GM23338 (cell line): Measurements from ENCODE around the gene SPTA1. TPM values are rescaled to one million over a fixed set of nuclear protein-coding genes. Genes with fewer than 3 reads are reported as not detected.

ENCODE experiments used
- ATAC-seq: fragments of 200-7000 bp; cut with Tn5 transposase; 3 replicates; pipeline ENCODE4 v1.9.1; 2020
- DNase-seq: peaks from one replicate; pipeline ENCODE4 v3.0.0-alpha.2; 2015; ENCODE audit warnings: low spot score
- H2AFZ ChIP-seq: fragments of 200-600 bp; sonication (generic); 2 replicates; pipeline ENCODE4 v1.8.0; 2016; ENCODE audit warnings: antibody characterized with exemption, mild to moderate bottlenecking, moderate library complexity
- H3F3A ChIP-seq: fragments of 200-600 bp; sonication (generic); replicated peaks from 2 replicates; pipeline ENCODE4 v1.8.0; 2017; ENCODE audit warnings: antibody characterized with exemption, mixed run types, low read depth
- H3K27ac ChIP-seq: fragments of 200-600 bp; sonication (generic); 2 replicates; pipeline ENCODE4 v1.6.1; 2016; ENCODE audit warnings: low read depth
- H3K27me3 ChIP-seq: fragments of 200-600 bp; sonication (generic); 2 replicates; pipeline ENCODE4 v1.8.0; 2016; ENCODE audit warnings: mild to moderate bottlenecking, mixed run types, moderate library complexity; ENCODE audit not compliant: insufficient read depth
- H3K36me3 ChIP-seq: fragments of 200-600 bp; sonication (generic); 2 replicates; pipeline ENCODE4 v1.8.0; 2016; ENCODE audit warnings: mild to moderate bottlenecking; ENCODE audit not compliant: insufficient read depth
- H3K4me1 ChIP-seq: fragments of 200-600 bp; sonication (generic); 2 replicates; pipeline ENCODE4 v1.8.0; 2016; ENCODE audit warnings: mild to moderate bottlenecking, moderate library complexity; ENCODE audit not compliant: insufficient read depth
- H3K4me2 ChIP-seq: fragments of 200-600 bp; sonication (generic); 2 replicates; pipeline ENCODE4 v1.7.1; 2017; ENCODE audit warnings: mixed run types
- H3K4me3 ChIP-seq: fragments of 200-600 bp; sonication (generic); 2 replicates; pipeline ENCODE4 v1.6.1; 2016; ENCODE audit warnings: mixed run types
- H3K79me2 ChIP-seq: fragments of 200-600 bp; sonication (generic); replicated peaks from 2 replicates; pipeline ENCODE4 v1.8.0; 2017; ENCODE audit warnings: mild to moderate bottlenecking; ENCODE audit not compliant: insufficient read depth
- H3K9me2 ChIP-seq: fragments of 200-600 bp; sonication (generic); 2 replicates; pipeline ENCODE4 v1.8.0; 2017; ENCODE audit not compliant: insufficient read depth
- H4K20me1 ChIP-seq: fragments of 200-600 bp; sonication (generic); replicated peaks from 2 replicates; pipeline ENCODE4 v1.8.0; 2017; ENCODE audit warnings: mild to moderate bottlenecking; ENCODE audit not compliant: insufficient read depth
- H3K27ac Mint-ChIP-seq: 2 replicates; pipeline ENCODE4 v1.8.0; 2020; ENCODE audit warnings: inconsistent platforms, mild to moderate bottlenecking, moderate library complexity, mixed read lengths
- H3K27me3 Mint-ChIP-seq: 3 replicates; pipeline ENCODE4 v1.8.0; 2022; ENCODE audit warnings: low read depth, mild to moderate bottlenecking, moderate library complexity, mixed read lengths, inconsistent platforms; ENCODE audit not compliant: insufficient read depth, poor library complexity
- H3K36me3 Mint-ChIP-seq: 3 replicates; pipeline ENCODE4 v1.8.0; 2021; ENCODE audit warnings: low read depth, mild to moderate bottlenecking, inconsistent platforms, moderate library complexity, mixed read lengths
- H3K4me1 Mint-ChIP-seq: 3 replicates; pipeline ENCODE4 v1.8.0; 2020; ENCODE audit warnings: mild to moderate bottlenecking, inconsistent platforms, mixed read lengths
- H3K4me3 Mint-ChIP-seq: 3 replicates; pipeline ENCODE4 v1.8.0; 2021; ENCODE audit warnings: moderate library complexity, mild to moderate bottlenecking, inconsistent platforms, mixed read lengths
- H3K9me3 Mint-ChIP-seq: 3 replicates; pipeline ENCODE4 v1.8.0; 2020; ENCODE audit warnings: moderate library complexity, mild to moderate bottlenecking, inconsistent platforms, mixed read lengths
- CREB1 ChIP-seq: fragments of 250-450 bp; sonication (Bioruptor Pico); IDR thresholded peaks from 2 replicates; pipeline ENCODE4 v1.5.0; 2020; ENCODE audit warnings: low read depth, mild to moderate bottlenecking, moderate library complexity
- CTCF ChIP-seq, 2 experiments: fragments of 200-600 bp in 1 of 2; sonication (generic) in 1 of 2; conservative IDR thresholded peaks; 2 replicates each; pipeline versions ENCODE4 v1.5.1 to v1.6.1; 2016 to 2017; ENCODE audit warnings: antibody characterized with exemption in 2 of 2, low read depth in 2 of 2, mild to moderate bottlenecking in 2 of 2, moderate library complexity in 1 of 2
- ETS1 ChIP-seq: IDR thresholded peaks from 2 replicates; pipeline ENCODE4 v1.6.1; 2016; ENCODE audit warnings: antibody characterized with exemption
- EZH2 ChIP-seq: fragments of 200-600 bp; sonication (generic); IDR thresholded peaks from one replicate; pipeline ENCODE4 v1.8.0; 2017; ENCODE audit warnings: antibody characterized with exemption, mild to moderate bottlenecking, low read depth; ENCODE audit not compliant: unreplicated experiment
- EZH2phosphoT487 ChIP-seq: fragments of 200-600 bp; sonication (generic); IDR thresholded peaks from one replicate; pipeline ENCODE4 v1.8.1; 2018; ENCODE audit warnings: antibody characterized with exemption; ENCODE audit not compliant: unreplicated experiment
- JUNB ChIP-seq: IDR thresholded peaks from one replicate; pipeline ENCODE4 v1.6.1; 2016; ENCODE audit warnings: antibody characterized with exemption; ENCODE audit not compliant: unreplicated experiment
- NANOG ChIP-seq: IDR thresholded peaks from 2 replicates; pipeline ENCODE4 v1.6.1; 2016; ENCODE audit warnings: antibody characterized with exemption, borderline replicate concordance
- POLR2AphosphoS5 ChIP-seq: IDR thresholded peaks from 2 replicates; pipeline ENCODE4 v1.6.1; 2016; ENCODE audit warnings: antibody characterized with exemption, low read depth
- REST ChIP-seq: IDR thresholded peaks from one replicate; pipeline ENCODE4 v1.6.1; 2018; ENCODE audit warnings: antibody characterized with exemption; ENCODE audit not compliant: unreplicated experiment
- STAT1 ChIP-seq: IDR thresholded peaks from one replicate; pipeline ENCODE4 v1.6.1; 2016; ENCODE audit warnings: antibody characterized with exemption; ENCODE audit not compliant: unreplicated experiment
- ZNF114 ChIP-seq: fragments of 250-450 bp; sonication (Bioruptor Pico); IDR thresholded peaks from 2 replicates; pipeline ENCODE4 v1.5.0; 2020; ENCODE audit warnings: mild to moderate bottlenecking, moderate library complexity
- ZNF462 ChIP-seq: fragments of 250-450 bp; sonication (Bioruptor Pico); IDR thresholded peaks from 2 replicates; pipeline ENCODE4 v1.5.0; 2020; ENCODE audit warnings: mild to moderate bottlenecking, moderate library complexity
- polyA plus RNA-seq: library from polyadenylated mRNA; unstranded; fragments of >200 nt; fragmentation: Nextera tagmentation; extraction: Ambion mirVana; gene quantifications from 2 replicates; pipeline ENCODE4 v1.2.1, GENCODE V29; 2016
- total RNA-seq: library from RNA; depleted of rRNA; stranded (reverse); fragments of >200 nt; shearing (Covaris generic); gene quantifications from 2 replicates; pipeline ENCODE4 v1.2.3, GENCODE V29; 2014

The SPTA1 gene
- total and polyA plus RNA-seq, 2 experiments from 2014 or later, result not detected

- H3F3A ChIP-seq, result no peaks in the 10 kb centered on the region
- no peaks in the 10 kb centered on the region for H3K9me3 Mint-ChIP-seq
- no peaks in the 10 kb centered on the region for H3K36me3 ChIP-seq
- DNase-seq (no peak), ATAC-seq (no peak)
- TF ChIP-seq EZH2phosphoT487 (no peak), STAT1 (no peak), CREB1 (no peak), ZNF462 (no peak), POLR2AphosphoS5 (no peak), NANOG (no peak), ETS1 (no peak), ZNF114 (no peak), EZH2 (no peak), CTCF (conservative IDR thresholded peaks at IDR 0.05; ENCODE audit: low read depth in 2 of 2) (no peak), REST (no peak), JUNB (no peak)
- H3K27me3 ChIP-seq, result no peaks in the 10 kb centered on the region
- no peak overlapping the region for H3K4me3 Mint-ChIP-seq
- H3K27me3 Mint-ChIP-seq, result peaks cover 2% of the 10 kb centered on the region
- H3K36me3 Mint-ChIP-seq, result no peaks in the 10 kb centered on the region
- H3K27ac ChIP-seq, result no peak overlapping the region
- H3K4me2 ChIP-seq, result no peak overlapping the region
- H3K4me3 ChIP-seq, result no peak overlapping the region
- H3K79me2 ChIP-seq, result no peaks in the 10 kb centered on the region
- H4K20me1 ChIP-seq, result no peaks in the 10 kb centered on the region
- no peaks in the 10 kb centered on the region for H3K4me1 Mint-ChIP-seq
- no peak overlapping the region for H3K27ac Mint-ChIP-seq
- H3K4me1 ChIP-seq, result no peaks in the 10 kb centered on the region
- no peak overlapping the region for H2AFZ ChIP-seq
- no peaks in the 10 kb centered on the region for H3K9me2 ChIP-seq
Observed at GRCh38 chr1:158572226-158572625, 114.3 kb downstream of the SPTA1 start.
